GM19328 (cell line): ENCODE results near the gene EMILIN1.
"Not testable (repeated sequence)": the region's sequence is repeated elsewhere in the genome, so short reads cannot be mapped to it uniquely, and the experiment has no call there.

Experiments used
- ATAC-seq: cut with Tn5 transposase; IDR thresholded peaks from one replicate; pipeline ENCODE4 v1.9.1; 2021; ENCODE audit warnings: mild to moderate bottlenecking, moderate library complexity; ENCODE audit not compliant: unreplicated experiment

Gene EMILIN1

DNA sequence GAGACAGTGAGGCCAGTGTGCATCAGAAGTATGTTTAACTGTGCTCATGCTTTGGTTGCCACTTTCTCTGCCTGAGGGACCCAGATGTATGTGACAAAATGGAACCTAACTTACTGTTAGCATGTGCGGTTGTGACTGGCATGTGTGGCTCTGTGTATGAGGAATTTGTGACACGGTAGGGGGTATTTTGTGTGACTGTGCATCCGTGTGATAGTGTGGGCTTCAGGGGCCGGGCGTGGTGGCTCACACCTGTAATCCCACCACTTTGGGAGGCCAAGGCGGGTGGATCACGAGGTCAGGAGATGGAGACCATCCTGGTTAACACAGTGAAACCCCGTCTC, 40.9 kb downstream of the EMILIN1 start:
- ATAC-seq = not testable (repeated sequence)

DNA sequence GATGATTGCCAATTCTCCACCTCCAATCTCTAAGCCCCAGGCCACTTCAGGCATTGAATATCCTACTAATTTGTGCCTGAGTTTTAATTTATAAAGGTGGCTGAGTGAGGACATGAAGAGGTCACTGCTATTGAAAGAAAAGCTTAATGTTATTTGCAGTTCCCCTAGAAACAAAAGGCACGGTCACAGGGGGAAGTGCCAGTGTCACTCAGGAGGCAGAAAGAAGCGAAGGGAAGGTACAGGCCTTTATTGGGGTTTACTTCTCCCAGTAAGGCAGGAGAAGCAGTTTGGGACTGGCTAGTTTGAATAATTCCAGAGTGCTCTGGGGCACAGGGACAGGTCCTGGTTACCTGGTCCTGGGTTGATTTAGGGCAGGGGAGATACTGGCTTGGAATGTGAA, 43.5 kb downstream of the EMILIN1 start:
- no peak for ATAC-seq

DNA sequence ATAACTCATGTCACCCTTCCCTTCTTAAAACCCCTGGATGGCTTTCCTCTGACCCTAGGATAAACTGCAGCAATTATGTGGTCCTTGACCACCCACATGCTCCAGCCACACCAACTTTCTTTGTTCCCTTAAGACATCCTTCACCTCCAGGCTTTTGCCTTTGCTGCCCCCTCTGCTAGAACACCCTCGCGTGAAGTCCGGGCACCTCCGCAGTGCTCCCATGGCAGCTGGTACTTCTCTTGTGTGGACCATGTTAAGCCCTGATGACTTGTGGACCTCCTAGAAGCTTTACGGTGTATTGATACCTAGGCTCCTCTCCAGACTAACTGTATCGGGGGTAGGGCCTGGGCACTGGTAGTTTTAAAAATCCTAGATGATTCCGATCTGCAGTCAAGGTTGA, 44.4 kb downstream of the EMILIN1 start:
- ATAC-seq = no peak

DNA sequence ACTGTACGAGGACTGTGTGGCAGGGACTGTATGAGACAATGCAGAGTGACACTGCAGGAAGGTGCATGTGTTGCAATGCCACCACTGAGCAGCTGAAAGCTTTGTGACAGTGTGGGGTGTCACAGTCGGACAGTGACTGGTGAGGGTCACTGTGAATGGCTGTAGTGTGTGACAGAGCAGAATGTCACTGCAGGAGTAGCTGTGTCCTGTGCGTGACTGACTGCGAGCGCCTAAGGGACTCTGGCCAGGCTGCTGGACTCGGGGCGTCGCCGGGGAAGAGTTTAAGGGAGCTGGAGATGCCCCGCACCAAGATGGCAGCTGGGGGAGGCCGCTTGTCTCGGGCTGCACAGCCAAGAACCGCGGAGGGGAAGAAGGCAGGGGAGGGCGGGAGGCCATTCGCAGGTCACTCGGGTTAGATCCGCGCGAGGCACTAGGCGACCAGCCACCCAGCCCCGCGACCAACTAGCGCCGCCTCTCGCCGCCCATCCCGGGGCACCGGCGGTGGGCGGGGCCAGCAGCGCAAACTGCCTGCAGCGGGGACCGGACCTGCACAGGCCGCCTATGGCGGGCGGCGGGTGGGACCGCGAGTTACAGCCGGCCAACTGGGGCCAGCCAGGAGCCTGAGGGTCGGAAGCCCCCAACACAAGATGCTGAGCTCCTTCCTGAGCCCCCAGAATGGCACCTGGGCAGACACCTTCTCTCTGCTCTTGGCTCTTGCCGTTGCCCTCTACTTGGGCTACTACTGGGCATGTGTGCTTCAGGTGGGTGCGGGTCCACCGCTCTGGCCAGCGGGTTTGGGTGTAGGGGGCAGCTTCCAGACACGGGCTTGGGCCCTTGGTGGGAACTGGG, 45.1 kb downstream of the EMILIN1 start, which contains the start of gene ABHD1:
Gene ABHD1 (plus strand): TSS at position 514 of the 849 bp plus-strand sequence. CDS start 134 bp downstream, at position 648.
- no peak for ATAC-seq

DNA sequence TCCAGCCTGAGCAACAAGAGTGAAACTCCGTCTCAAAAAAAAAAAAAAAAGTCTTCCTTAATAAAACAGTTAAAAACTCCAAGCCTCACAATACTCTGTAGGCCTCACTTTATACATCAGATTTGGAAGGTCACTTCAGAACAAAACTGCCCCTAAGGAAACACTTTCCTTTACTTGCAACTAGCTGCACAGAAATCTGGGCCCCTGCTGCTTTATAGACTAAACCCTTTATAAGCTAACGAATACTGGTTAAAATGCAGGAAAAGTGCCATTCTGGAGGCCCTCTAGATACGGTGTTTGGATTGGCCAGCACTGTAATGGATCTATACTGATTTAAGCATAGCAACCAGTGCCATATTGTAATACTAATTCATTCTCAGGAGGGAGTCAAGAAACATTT, 46.7 kb downstream of the EMILIN1 start:
- no peak for ATAC-seq

DNA sequence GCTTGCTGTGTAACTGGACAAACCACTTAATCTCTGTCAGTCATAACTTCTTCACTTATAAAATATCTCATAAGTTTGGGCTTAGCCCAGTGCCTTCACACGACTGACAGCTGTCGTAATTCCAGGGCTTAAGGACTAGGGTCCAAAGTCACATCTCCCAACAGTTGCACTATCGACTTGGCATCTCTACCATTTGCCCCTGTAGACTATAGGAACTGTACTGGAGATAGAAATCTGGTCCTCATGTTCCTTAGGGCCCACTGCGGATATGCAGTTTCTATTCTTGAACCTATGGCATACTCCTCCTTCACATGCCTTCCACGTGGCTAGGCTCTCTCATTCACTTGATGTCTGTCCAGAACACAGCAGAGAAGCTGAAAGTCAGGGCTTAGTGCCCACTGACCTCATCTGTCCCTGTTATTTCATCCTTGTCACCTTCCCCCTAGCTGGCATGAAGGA, 47.9 kb downstream of the EMILIN1 start:
- ATAC-seq = no peak

DNA sequence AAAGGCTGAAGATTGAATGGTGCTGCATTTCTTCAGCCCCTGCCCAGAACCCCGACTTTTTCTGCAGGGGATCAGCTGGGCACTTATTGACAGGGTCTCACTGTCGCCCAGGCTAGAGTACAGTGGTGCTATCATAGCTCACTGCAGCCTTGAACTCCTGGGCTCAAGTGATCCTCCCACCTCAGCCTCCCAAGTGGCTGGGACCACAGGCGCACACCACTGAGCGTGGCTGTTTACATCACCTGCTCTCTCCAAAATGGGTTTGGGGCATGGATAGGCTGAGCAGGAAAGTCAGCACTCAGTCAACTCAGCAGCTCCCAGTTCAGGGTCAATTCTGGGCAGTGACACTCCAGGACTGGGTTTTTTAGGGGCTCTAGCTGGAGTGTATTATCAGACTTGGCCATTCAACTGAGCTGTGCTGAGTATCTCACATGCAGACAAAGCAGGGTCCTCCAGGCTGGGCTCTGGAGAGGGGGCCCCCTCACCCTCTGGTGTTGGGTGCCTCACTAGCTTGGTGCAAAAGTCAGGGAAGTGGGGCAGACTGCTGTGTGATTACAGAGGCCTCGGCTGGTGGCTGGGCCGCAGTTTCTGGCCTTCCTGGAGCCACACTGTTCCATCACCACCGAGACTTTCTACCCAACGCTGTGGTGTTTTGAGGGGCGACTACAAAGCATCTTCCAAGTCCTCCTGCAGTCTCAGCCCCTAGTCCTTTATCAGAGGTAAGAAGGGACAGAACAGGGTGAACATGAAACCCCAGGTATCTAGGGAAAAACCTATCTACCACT, 49.7 kb downstream of the EMILIN1 start:
- no peak for ATAC-seq

DNA sequence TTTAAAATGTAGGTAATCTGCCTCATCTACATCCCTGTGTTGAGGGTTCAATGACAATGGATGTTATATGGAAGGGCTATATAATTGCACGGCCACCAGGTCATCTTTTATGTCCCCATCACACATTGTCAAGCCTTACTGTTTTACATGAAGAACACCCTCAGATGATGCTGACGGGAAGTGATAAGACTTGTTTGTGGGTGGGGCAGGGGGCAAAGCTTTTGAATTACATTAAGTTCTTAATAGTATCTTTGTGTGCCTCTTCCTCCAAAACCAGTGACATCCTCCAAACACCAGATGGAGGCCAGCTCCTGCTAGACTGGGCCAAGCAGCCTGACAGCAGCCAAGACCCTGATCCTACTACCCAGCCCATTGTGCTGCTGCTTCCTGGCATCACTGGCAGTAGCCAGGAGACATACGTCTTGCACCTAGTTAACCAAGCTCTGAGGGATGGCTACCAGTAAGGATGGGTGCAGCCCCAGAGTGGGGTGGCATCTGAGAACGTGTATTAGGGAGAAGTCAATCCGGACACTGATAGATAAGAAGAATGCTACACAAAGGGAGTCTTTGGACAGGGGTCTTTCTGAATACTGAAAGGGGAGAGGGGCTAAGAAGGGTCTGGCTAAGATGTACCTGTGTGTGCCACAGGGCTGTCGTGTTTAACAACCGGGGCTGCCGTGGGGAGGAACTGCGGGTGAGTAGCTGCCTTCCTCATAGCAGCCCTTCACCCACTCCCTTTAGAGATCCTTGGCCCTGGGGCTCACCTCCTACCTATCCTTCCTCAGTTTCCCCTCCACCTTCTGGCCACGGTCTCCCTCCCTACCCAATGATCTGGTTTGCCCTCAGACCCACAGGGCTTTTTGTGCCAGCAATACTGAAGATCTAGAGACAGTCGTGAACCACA, 50.5 kb downstream of the EMILIN1 start:
- ATAC-seq = no peak

DNA sequence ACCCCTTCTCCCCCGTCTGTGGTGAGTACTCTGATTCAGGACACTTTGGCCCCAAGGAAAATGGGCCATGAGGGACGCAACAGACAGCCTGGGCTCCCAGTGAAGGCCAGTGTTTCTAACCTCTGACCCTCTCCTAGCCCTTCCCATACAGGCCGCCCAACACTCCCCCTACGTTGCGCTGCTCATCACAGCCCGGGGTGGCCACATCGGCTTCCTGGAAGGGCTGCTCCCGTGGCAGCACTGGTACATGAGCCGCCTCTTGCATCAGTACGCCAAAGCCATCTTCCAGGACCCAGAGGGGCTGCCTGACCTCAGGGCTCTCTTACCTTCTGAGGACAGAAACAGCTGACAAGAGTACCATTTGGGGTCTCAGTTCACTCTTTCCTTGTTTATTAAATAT, 52.0 kb downstream of the EMILIN1 start:
- ATAC-seq = no peak

DNA sequence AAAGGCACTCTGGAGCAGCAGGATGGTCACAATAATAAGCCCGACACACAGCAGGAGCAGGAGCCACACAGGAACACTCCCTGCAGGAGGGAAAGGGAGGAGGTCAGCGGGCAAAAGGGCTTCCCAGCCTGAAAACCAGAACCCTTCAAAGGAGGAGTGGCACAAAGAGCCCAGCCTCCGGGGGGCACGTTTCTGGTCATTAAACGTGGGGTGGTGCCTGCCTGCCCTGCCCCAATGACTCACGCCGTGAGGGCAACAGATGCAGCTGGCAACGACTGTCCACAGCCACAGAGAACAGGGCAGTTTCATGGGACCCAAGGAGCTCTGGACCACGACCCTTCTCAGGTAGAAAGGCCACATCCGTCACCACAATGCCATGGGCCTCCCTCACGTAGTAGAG, 53.0 kb downstream of the EMILIN1 start:
- no peak for ATAC-seq

DNA sequence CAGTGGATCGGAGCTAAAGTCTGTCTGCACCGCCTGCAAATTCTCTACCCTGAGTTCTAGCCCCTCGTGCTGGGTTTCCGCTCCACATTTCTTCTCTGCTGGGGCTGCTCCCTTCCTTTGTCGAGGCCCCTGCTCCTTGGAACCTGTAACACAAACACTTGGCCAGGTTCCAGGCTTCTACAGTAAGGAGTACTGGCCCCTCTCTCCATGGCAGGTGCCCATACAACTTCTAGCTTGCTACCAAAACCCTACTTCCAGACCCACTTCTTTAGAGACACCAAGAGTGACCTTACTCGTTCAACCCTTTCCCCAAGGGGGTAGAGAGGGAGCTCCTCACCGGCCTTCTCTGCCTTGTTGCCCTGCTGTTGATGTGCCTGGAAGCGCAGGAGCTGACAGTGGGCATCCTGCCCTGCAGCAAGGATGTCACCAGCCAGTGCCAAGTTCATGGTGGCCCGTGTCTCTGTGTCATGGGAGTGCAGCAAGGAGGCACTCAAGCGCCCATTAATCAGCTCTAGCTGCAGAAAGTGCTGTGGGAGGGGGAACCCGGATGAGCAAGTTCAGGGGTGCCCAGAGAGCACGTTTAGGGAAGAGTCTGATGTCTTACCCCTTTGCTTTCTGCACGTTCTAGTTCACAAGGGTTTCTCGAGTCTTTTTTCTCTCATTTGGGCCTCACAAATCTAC, 54.9 kb downstream of the EMILIN1 start:
- no peak for ATAC-seq

DNA sequence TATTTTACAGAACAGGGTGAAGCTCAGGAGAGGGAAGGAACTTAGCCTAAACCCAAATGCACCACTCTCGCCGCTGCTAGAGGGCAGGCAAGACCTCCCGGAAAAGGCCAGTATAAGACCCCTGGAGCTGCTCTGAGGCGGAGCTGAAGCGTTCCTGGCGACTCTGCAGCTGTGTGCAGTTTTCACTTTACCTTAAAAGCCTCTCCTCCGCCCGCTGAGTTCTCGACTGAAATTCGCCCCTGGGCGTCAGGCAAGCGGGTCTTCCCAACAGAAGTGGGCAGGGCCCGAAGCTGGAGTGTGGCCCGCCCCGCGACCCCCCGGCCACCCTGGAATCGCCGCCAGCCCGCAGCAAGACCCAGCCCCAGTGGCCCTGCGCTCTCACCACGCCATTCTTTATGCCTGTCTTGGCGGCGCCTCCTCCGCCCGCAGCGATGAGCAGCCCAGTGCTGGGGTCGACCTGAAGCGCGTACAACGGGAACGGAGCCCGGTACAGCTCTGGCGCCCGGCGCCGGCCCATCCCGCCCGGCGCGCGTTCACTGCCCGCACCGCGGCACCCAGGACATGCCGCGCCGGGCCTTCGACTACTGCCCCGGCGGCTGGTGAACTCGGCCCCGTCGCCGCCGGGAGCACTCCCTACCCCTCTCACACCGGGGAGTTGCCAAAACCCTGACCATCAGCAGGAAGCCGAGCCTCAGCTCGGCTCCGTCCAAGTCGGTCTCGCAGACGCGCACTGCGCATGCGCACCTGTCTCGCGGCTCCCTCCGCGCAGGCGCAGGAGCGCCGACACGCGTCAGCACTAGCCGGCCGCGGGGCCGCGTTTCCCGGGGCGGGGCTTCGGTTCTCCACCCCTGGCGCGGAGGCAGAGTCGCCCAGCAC, 55.7 kb downstream of the EMILIN1 start, which contains the start of gene PREB:
Gene PREB (minus strand): TSS at position 732 of the 876 bp plus-strand sequence. CDS start 215 bp downstream, at position 517.
- ATAC-seq = peak; percentile 87

DNA sequence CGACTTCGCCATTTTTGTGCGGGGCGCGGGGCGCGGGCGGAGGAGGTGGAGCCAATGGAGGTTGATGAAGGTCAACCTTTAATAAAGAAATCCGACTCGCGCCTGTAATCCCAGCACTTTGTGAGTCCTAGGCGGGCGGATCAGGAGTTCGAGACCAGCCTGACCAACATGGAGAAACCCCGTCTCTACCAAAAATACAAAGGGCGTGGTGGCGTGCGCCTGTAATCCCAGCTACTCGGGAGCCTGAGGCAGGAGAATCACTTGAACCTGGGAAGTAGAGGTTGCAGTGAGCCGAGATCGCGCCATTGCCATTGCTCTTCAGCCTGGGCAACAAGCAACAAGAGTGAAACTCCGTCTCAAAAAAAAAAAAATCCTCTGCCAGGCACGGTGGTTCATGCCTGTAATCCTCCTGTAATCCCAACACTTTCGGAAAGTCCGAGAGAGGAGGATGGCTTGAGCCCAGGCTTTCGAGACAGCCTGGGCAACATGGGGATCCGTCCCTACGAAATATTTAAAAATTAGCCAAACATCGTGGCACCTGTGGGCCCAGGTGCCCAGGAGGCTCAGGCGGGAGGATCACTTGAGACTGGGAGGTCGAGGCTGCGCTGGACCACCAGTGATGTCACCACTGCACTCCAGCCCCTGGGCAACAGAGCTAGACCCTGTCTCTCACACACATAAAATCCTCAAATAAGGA, 56.5 kb downstream of the EMILIN1 start:
- ATAC-seq = no peak

DNA sequence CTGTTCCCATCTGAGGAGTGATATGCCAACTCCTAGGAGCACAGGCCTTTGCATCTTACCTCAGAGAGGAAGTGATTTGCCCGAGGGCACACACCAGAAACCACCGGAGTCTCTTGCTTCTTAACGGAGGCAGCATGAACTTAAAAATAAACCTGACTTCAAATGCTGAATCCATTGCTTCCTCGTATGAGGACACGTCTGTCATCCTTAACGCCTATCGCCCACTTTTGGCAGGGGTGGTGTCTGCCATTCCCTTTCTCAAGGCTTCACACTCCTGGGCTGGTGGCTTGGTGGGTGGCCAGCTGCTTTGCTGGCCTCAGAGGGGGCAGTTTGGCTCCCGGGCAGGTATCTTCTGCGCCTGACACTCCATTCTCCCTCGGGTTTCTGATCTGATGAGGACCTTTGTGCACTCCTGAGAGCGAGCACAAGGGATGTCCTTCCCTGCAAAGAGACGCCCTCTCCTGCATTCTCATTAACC, 57.1 kb downstream of the EMILIN1 start:
- ATAC-seq = no peak
